Gastroesophageal sphincter (tissue), 3 donors: ENCODE data around the gene UBE2D4.

Source experiments
- CTCF ChIP-seq, 4 experiments: fragments of 200-600 bp in 2 of 4; fragments of 450-650 bp in 2 of 4; sonication (generic) in 1 of 4; IDR thresholded peaks; one replicate each; pipeline ENCODE4 v1.5.1; 2017 to 2019; ENCODE audit warnings: antibody characterized with exemption in 4 of 4, mild to moderate bottlenecking in 2 of 4, moderate library complexity in 2 of 4
- EP300 ChIP-seq: sonication (generic); formaldehyde crosslinking; IDR thresholded peaks from one replicate; pipeline ENCODE4 v1.6.1; 2017; ENCODE audit warnings: antibody characterized with exemption, mild to moderate bottlenecking
- POLR2A ChIP-seq, 2 donors: fragments of 450-650 bp; IDR thresholded peaks; one replicate each; pipeline ENCODE4 v1.6.1; 2017; ENCODE audit warnings: antibody characterized with exemption in 2 of 2, mild to moderate bottlenecking in 2 of 2, moderate library complexity in 1 of 2
- POLR2AphosphoS5 ChIP-seq: sonication (generic); formaldehyde crosslinking; IDR thresholded peaks from one replicate; pipeline ENCODE4 v1.6.1; 2017; ENCODE audit warnings: antibody characterized with exemption

GRCh38 chr7:43942997-43943396, 16.8 kb downstream of the UBE2D4 start:
- no peak for TF ChIP-seq EP300
- TF ChIP-seq CTCF (IDR thresholded peaks at IDR 0.05), result no peak
- TF ChIP-seq POLR2AphosphoS5, result no peak
- no peak for TF ChIP-seq POLR2A (IDR thresholded peaks at IDR 0.05)
